Measurements from ENCODE around the gene DMBX1.
A peak's percentile ranks its signal among the peaks of the same experiment; 100 is the strongest.

DMBX1 gene

DNA sequence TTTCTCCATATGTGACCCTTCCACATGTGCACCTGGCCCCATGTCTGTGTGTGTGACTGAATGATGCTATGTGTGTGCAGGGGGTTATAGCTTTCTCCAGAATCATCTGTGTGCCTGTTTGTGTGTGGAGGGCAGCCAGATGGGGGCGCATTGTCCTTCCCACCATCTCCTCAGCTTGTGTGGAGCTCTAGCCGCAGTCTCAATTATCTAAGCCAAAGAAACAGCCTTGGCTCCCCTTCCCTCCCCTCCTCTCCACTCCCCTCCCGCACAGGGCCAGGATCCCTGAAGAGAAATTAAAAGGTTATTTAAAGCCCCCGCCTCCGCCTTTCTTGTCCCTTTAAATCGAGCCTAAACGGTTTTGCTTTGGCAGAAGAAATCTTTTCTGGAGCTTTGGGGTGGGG, 1.8 kb upstream of the DMBX1 start:
- Histone ChIP-seq H3K4ac (ENCODE audit: low read length) (no peak overlapping the region), H3K27me3 (ENCODE audit: control insufficient read depth in 3 of 3, insufficient read depth in 3 of 3, low read depth in 1 of 3, low read length in 3 of 3) (peaks cover 55 to 100% (median 94%) of the 10 kb centered on the region in 3 experiments), H2BK15ac (ENCODE audit: low read length) (no peak overlapping the region), H2AFZ (ENCODE audit: low read length) (no peak overlapping the region), H3K4me1 (ENCODE audit: control insufficient read depth in 2 of 2, insufficient read depth in 1 of 2, low read depth in 1 of 2, low read length in 2 of 2) (peaks cover 0 to 31% of the 10 kb centered on the region in 2 donors), H3K27ac (replicated peaks; ENCODE audit: low read length) (no peak overlapping the region), H2AK5ac (ENCODE audit: low read depth, low read length) (peak overlapping the region; percentile 23), H3K79me1 (ENCODE audit: low read depth, low read length) (no peaks in the 10 kb centered on the region), H3K4me3 (ENCODE audit: low read length in 2 of 2) (no peak overlapping the region), H2BK12ac (ENCODE audit: low read length) (no peak overlapping the region), H3K9ac (ENCODE audit: low read depth, low read length, poor library complexity) (no peak overlapping the region), H3K23ac (ENCODE audit: low read depth, low read length, poor library complexity) (no peak overlapping the region), H3K4me2 (ENCODE audit: insufficient read depth, low read length, poor library complexity, severe bottlenecking) (no peak overlapping the region), H3K18ac (ENCODE audit: low read length) (peak overlapping the region; percentile 91), H3K14ac (ENCODE audit: low read length) (no peak overlapping the region), H2BK120ac (ENCODE audit: low read depth, low read length) (no peak overlapping the region), H4K8ac (ENCODE audit: low read depth, low read length) (no peak overlapping the region), H3K36me3 (replicated peaks in 1 of 2; ENCODE audit: control insufficient read depth in 2 of 2, insufficient read depth in 2 of 2, low read length in 2 of 2) (no peaks in the 10 kb centered on the region), H2BK5ac (ENCODE audit: low read length) (no peak overlapping the region), H4K91ac (ENCODE audit: low read depth, low read length, poor library complexity) (no peak overlapping the region), H3K9me3 (replicated peaks in 1 of 2; ENCODE audit: control insufficient read depth in 2 of 2, insufficient read depth in 1 of 2, low read depth in 1 of 2, low read length in 2 of 2) (peaks cover 0 to 2% of the 10 kb centered on the region in 2 donors)
- no CpG with 5 or more reads among the region's 7 CpGs for WGBS, 2 donors (ENCODE audit: extremely low coverage in 2 of 2, insufficient read length in 2 of 2, insufficient replicate concordance in 1 of 2)
- no peak for DNase-seq (ENCODE audit: low spot score)

DNA sequence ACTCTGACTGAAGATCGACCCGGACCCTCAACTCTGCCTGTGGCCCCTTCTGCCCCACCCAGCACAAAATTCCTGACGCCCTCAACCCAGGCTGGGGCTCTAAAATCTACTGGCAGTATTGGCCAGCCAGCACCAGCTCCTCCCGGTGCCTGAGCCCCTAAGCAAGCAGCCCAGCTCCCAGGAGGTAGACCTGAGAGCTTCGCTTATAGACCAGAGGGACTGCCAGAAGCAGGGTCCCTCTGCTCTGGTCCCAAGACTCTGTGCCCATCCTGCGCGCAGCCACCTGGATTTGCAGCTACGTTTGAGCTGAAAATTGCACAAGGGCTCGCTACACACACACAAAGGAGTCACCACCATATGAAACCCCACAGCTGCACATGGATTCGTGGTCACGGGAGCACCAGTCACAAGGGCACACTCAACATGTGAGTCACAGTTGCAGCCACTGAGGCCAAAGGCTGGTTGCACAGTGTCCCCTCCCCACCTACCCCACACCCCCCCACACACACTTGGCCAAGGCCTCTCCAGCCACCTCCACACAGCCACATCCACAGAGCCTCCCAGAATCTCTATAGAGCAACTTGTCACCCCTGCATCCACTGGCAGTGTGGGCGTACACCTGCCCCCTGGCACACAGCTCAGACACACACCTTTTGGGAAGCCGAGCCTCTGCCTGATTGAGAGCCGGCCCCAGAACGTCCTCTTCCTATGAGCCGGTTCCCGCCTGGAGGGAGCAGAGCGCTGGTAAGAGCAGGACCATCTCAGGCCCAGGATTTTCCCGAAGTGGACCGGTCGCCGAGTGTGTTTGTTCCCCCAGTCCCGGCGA, 1.1 kb upstream of the DMBX1 start:
- H3K4me3 ChIP-seq (ENCODE audit: low read length in 2 of 2), result no peak overlapping the region
- no CpG with 5 or more reads among the region's 24 CpGs for WGBS, 2 donors (ENCODE audit: extremely low coverage in 2 of 2, insufficient read length in 2 of 2, insufficient replicate concordance in 1 of 2)
- H3K9ac ChIP-seq (ENCODE audit: low read depth, low read length, poor library complexity), result peak overlapping the region; percentile 27
- H2AFZ ChIP-seq (ENCODE audit: low read length), result no peak overlapping the region
- H3K9me3 ChIP-seq (replicated peaks in 1 of 2; ENCODE audit: control insufficient read depth in 2 of 2, insufficient read depth in 1 of 2, low read depth in 1 of 2, low read length in 2 of 2), result peaks cover 0 to 2% of the 10 kb centered on the region in 2 donors
- H4K8ac ChIP-seq (ENCODE audit: low read depth, low read length), result no peak overlapping the region
- DNase-seq (ENCODE audit: low spot score), result no peak
- no peak overlapping the region for H2BK5ac ChIP-seq (ENCODE audit: low read length)
- H3K36me3 ChIP-seq (replicated peaks in 1 of 2; ENCODE audit: control insufficient read depth in 2 of 2, insufficient read depth in 2 of 2, low read length in 2 of 2), result no peaks in the 10 kb centered on the region
- H3K4me2 ChIP-seq (ENCODE audit: insufficient read depth, low read length, poor library complexity, severe bottlenecking), result peak overlapping the region; percentile 21
- no peak overlapping the region for H4K91ac ChIP-seq (ENCODE audit: low read depth, low read length, poor library complexity)
- peaks cover 0 to 31% of the 10 kb centered on the region in 2 donors for H3K4me1 ChIP-seq (ENCODE audit: control insufficient read depth in 2 of 2, insufficient read depth in 1 of 2, low read depth in 1 of 2, low read length in 2 of 2)
- H3K4ac ChIP-seq (ENCODE audit: low read length), result peak overlapping the region; percentile 7
- H2BK120ac ChIP-seq (ENCODE audit: low read depth, low read length), result peak overlapping the region; percentile 75
- no peak overlapping the region for H3K27ac ChIP-seq (replicated peaks; ENCODE audit: low read length)
- peak overlapping the region; percentile 81 for H3K23ac ChIP-seq (ENCODE audit: low read depth, low read length, poor library complexity)
- H2BK15ac ChIP-seq (ENCODE audit: low read length), result peak overlapping the region; percentile 75
- H2BK12ac ChIP-seq (ENCODE audit: low read length), result peak overlapping the region; percentile 69
- H2AK5ac ChIP-seq (ENCODE audit: low read depth, low read length), result peak overlapping the region; percentile 82
- H3K14ac ChIP-seq (ENCODE audit: low read length), result no peak overlapping the region
- H3K79me1 ChIP-seq (ENCODE audit: low read depth, low read length), result no peaks in the 10 kb centered on the region
- H3K27me3 ChIP-seq (ENCODE audit: control insufficient read depth in 3 of 3, insufficient read depth in 3 of 3, low read depth in 1 of 3, low read length in 3 of 3), result peaks cover 60 to 100% (median 95%) of the 10 kb centered on the region in 3 experiments
- peak overlapping the region; percentile 86 for H3K18ac ChIP-seq (ENCODE audit: low read length)

DNA sequence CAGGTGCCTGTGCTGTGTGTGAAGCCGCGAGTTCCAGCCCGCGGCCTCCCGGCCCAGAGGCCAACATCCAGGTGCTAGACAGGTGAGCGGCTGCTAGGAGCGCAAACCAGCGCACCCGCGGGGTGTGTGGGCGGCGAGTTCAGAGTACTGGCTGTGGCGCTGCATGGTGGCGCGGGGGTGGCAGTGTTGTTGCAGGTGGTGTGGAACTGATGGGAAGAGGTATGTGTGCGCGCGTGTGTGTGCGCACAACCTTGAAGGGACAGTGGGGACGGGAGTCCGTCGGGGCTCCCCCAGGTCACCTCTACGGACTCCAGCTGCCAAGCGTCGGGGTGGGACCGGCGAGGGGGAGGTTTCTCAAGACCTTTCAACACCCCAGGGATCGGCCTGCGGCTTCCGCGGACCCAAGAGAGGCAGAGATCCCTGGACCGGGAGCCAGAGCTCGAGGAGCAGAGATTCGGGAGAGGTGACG, 433 bp upstream of the DMBX1 start:
- Histone ChIP-seq H4K8ac (ENCODE audit: low read depth, low read length) (no peak overlapping the region), H2BK120ac (ENCODE audit: low read depth, low read length) (peak overlapping the region; percentile 75), H2BK5ac (ENCODE audit: low read length) (no peak overlapping the region), H3K18ac (ENCODE audit: low read length) (peak overlapping the region; percentile 86), H3K36me3 (replicated peaks in 1 of 2; ENCODE audit: control insufficient read depth in 2 of 2, insufficient read depth in 2 of 2, low read length in 2 of 2) (no peaks in the 10 kb centered on the region), H2BK12ac (ENCODE audit: low read length) (peak overlapping the region; percentile 69), H2AK5ac (ENCODE audit: low read depth, low read length) (peak overlapping the region; percentile 82), H3K4me2 (ENCODE audit: insufficient read depth, low read length, poor library complexity, severe bottlenecking) (peak overlapping the region; percentile 77), H3K9me3 (replicated peaks in 1 of 2; ENCODE audit: control insufficient read depth in 2 of 2, insufficient read depth in 1 of 2, low read depth in 1 of 2, low read length in 2 of 2) (peaks cover 0 to 2% of the 10 kb centered on the region in 2 donors), H3K4me1 (ENCODE audit: control insufficient read depth in 2 of 2, insufficient read depth in 1 of 2, low read depth in 1 of 2, low read length in 2 of 2) (peaks cover 0 to 31% of the 10 kb centered on the region in 2 donors), H3K4me3 (ENCODE audit: low read length in 2 of 2) (no peak overlapping the region), H2BK15ac (ENCODE audit: low read length) (peak overlapping the region; percentile 75), H2AFZ (ENCODE audit: low read length) (no peak overlapping the region), H3K14ac (ENCODE audit: low read length) (peak overlapping the region; percentile 86), H3K27me3 (ENCODE audit: control insufficient read depth in 3 of 3, insufficient read depth in 3 of 3, low read depth in 1 of 3, low read length in 3 of 3) (peaks cover 61 to 100% (median 95%) of the 10 kb centered on the region in 3 experiments), H3K9ac (ENCODE audit: low read depth, low read length, poor library complexity) (peak overlapping the region; percentile 27), H4K91ac (ENCODE audit: low read depth, low read length, poor library complexity) (peak overlapping the region; percentile 44), H3K23ac (ENCODE audit: low read depth, low read length, poor library complexity) (peak overlapping the region; percentile 81), H3K27ac (replicated peaks; ENCODE audit: low read length) (no peak overlapping the region), H3K79me1 (ENCODE audit: low read depth, low read length) (no peaks in the 10 kb centered on the region), H3K4ac (ENCODE audit: low read length) (peak overlapping the region; percentile 7)
- no CpG with 5 or more reads among the region's 35 CpGs for WGBS, 2 donors (ENCODE audit: extremely low coverage in 2 of 2, insufficient read length in 2 of 2, insufficient replicate concordance in 1 of 2)
- DNase-seq (ENCODE audit: low spot score), result no peak

- no peak for DNase-seq (ENCODE audit: low spot score)
- H3K18ac ChIP-seq (ENCODE audit: low read length), result peak overlapping the region; percentile 83
- peak overlapping the region; percentile 10 for H2BK5ac ChIP-seq (ENCODE audit: low read length)
- H4K8ac ChIP-seq (ENCODE audit: low read depth, low read length), result no peak overlapping the region
- peak overlapping the region; percentile 47 for H3K9ac ChIP-seq (ENCODE audit: low read depth, low read length, poor library complexity)
- peaks cover 0 to 28% of the 10 kb centered on the region in 2 donors for H3K4me1 ChIP-seq (ENCODE audit: control insufficient read depth in 2 of 2, insufficient read depth in 1 of 2, low read depth in 1 of 2, low read length in 2 of 2)
- H3K9me3 ChIP-seq (replicated peaks in 1 of 2; ENCODE audit: control insufficient read depth in 2 of 2, insufficient read depth in 1 of 2, low read depth in 1 of 2, low read length in 2 of 2), result no peaks in the 10 kb centered on the region
- peak overlapping the region; percentile 57 for H3K23ac ChIP-seq (ENCODE audit: low read depth, low read length, poor library complexity)
- peaks cover 56 to 100% (median 94%) of the 10 kb centered on the region in 3 experiments for H3K27me3 ChIP-seq (ENCODE audit: control insufficient read depth in 3 of 3, insufficient read depth in 3 of 3, low read depth in 1 of 3, low read length in 3 of 3)
- no peak overlapping the region for H2BK12ac ChIP-seq (ENCODE audit: low read length)
- H3K4me2 ChIP-seq (ENCODE audit: insufficient read depth, low read length, poor library complexity, severe bottlenecking), result peak overlapping the region; percentile 77
- H2BK120ac ChIP-seq (ENCODE audit: low read depth, low read length), result peak overlapping the region; percentile 13
- H3K14ac ChIP-seq (ENCODE audit: low read length), result no peak overlapping the region
- H2BK15ac ChIP-seq (ENCODE audit: low read length), result peak overlapping the region; percentile 88
- no peaks in the 10 kb centered on the region for H3K36me3 ChIP-seq (replicated peaks in 1 of 2; ENCODE audit: control insufficient read depth in 2 of 2, insufficient read depth in 2 of 2, low read length in 2 of 2)
- H4K91ac ChIP-seq (ENCODE audit: low read depth, low read length, poor library complexity), result no peak overlapping the region
- H3K4ac ChIP-seq (ENCODE audit: low read length), result no peak overlapping the region
- WGBS, 2 donors (ENCODE audit: extremely low coverage in 2 of 2, insufficient read length in 2 of 2, insufficient replicate concordance in 1 of 2), result no CpG with 5 or more reads among the region's 25 CpGs
- no peaks in the 10 kb centered on the region for H3K79me1 ChIP-seq (ENCODE audit: low read depth, low read length)
- H2AK5ac ChIP-seq (ENCODE audit: low read depth, low read length), result peak overlapping the region; percentile 22
- peak overlapping the region; percentile 11 for H2AFZ ChIP-seq (ENCODE audit: low read length)
- no peak overlapping the region for H3K27ac ChIP-seq (replicated peaks; ENCODE audit: low read length)
- no peak overlapping the region for H3K4me3 ChIP-seq (ENCODE audit: low read length in 2 of 2)
These were observed 695 bp downstream of the DMBX1 start for GRCh38 chr1:46490406-46490655.
